A172 (cell line): ENCODE results near the gene ARL4A. TPM values are rescaled to one million over a fixed set of nuclear protein-coding genes. Genes with fewer than 3 reads are reported as not detected.
"Not testable (repeated sequence)": the region's sequence is repeated elsewhere in the genome, so short reads cannot be mapped to it uniquely, and the experiment has no call there.

ENCODE experiments used
- DNase-seq: peaks from one replicate; pipeline ENCODE4 v3.0.0-alpha.2; 2015; ENCODE audit warnings: low spot score
- total RNA-seq: library from RNA; depleted of rRNA; stranded (reverse); fragments of >200 nt; shearing (Covaris generic); gene quantifications from 2 replicates; pipeline ENCODE4 v1.2.3, GENCODE V29; 2014

Gene ARL4A
- total RNA-seq, 1 experiment from 2014 or later: 62.1 TPM

- no peak for DNase-seq
Observed at GRCh38 chr7:12670000-12670729, 17.3 kb upstream of the ARL4A start.

- DNase-seq: no peak
Observed at GRCh38 chr7:12670743-12671520, 16.5 kb upstream of the ARL4A start.

DNA sequence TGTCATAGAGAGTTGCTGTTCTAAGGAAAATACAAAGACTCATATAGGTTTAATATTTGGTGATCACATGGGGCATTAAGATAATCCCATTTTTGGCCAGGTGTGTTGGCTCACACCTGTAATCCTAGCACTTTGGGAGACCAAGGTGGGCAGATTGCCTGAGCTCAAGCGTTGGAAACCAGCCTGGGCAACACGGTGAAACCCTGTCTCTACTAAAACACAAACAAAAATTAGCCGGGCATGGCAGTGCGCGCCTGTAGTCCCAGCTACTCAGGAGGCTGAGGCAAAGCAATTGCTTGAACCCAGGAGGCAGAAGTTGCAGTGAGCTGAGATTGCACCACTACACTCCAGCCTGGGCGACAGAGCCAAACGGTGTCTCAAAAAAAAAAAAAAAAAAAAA is 14.0 kb upstream of the ARL4A start:
- DNase-seq: not testable (repeated sequence)

DNA sequence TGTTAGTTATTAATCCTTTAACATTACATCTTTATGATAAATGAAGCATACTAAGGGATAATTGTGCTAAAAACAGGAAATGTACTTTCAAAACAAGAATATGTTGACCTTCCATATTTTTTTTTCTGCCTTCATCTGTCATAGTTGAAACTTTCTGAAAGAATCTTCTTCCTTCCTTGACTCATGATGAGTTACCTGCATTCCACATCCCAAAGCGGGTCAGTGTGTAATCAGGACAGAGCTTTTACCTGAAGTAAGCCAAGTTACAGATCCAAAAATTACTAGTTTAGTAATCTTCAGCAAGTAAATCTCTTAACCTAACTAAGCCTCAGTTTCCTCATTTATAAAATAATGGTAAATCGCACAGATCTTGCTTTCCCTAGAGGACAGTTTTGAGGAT is 13.4 kb upstream of the ARL4A start:
- no peak for DNase-seq

GRCh38 chr7:12674861-12675260 is 12.6 kb upstream of the ARL4A start:
- DNase-seq: peak; percentile 49

- no peak for DNase-seq
Observed at GRCh38 chr7:12683678-12684585, 3.5 kb upstream of the ARL4A start.

DNA sequence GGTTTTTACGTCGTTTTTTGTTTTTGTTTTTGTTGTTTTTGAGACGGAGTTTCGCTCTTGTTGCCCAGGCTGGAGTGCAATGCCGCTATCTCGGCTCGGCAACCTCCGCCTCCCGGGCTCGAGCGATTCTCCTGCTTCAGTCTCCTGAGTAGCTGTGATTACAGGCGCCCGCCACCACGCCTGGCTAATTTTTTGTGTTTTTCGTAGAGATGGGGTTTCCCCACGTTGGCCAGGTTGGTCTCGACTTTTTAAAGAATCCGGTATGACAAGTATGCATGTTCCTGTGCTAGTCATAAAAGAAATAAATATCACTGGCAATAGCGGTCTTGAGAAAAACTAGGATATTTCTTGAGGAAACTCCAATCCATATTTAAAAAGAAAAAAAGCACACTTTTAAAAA is 2.7 kb upstream of the ARL4A start:
- no peak for DNase-seq

GRCh38 chr7:12685550-12685949 is 1.9 kb upstream of the ARL4A start:
- peak; percentile 70 for DNase-seq

GRCh38 chr7:12686234-12686890 is 1.1 kb upstream of the ARL4A start:
- peak; percentile 95 for DNase-seq

GRCh38 chr7:12687718-12688171 is 312 bp downstream of the ARL4A start:
- no peak for DNase-seq

DNA sequence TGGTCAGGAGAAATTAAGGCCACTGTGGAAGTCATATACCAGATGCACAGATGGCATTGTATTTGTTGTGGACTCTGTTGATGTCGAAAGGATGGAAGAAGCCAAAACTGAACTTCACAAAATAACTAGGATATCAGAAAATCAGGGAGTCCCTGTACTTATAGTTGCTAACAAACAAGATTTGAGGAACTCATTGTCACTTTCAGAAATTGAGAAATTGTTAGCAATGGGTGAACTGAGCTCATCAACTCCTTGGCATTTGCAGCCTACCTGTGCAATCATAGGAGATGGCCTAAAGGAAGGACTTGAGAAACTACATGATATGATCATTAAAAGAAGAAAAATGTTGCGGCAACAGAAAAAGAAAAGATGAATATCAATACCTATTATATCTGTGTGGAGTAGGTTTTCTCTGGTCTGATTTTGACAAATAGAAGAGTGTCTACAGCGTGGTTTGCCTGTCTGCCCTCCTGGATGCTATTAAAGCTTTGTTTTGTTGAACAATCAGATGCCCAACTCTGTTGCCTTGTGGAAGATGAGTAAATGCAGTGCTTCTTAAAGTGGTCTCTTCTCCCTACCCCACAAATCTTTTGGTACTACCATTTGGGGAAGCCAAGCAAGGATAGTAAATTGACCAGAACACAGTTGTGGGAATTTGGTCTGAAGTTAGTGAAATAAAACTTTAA is 1.2 kb downstream of the ARL4A start:
- not testable (repeated sequence) for DNase-seq

DNA sequence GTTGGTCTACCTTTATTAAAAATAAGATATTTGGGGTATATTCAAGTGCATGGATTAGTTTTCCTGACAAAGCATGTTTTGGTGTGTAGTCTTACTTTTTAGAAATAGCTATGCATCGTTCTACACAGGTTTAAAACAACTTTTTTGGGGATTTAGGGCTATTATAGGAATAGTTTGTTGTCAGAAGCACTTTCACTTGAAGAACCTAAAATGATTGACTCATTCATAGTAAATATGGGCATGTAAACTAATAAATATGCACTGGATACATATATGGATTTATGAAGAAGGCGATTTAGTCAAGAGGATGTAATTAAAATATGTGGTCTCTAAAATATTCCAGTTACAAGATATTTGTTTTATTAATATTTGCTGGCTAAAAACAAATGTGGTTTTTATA is 2.0 kb downstream of the ARL4A start:
- DNase-seq: no peak

DNA sequence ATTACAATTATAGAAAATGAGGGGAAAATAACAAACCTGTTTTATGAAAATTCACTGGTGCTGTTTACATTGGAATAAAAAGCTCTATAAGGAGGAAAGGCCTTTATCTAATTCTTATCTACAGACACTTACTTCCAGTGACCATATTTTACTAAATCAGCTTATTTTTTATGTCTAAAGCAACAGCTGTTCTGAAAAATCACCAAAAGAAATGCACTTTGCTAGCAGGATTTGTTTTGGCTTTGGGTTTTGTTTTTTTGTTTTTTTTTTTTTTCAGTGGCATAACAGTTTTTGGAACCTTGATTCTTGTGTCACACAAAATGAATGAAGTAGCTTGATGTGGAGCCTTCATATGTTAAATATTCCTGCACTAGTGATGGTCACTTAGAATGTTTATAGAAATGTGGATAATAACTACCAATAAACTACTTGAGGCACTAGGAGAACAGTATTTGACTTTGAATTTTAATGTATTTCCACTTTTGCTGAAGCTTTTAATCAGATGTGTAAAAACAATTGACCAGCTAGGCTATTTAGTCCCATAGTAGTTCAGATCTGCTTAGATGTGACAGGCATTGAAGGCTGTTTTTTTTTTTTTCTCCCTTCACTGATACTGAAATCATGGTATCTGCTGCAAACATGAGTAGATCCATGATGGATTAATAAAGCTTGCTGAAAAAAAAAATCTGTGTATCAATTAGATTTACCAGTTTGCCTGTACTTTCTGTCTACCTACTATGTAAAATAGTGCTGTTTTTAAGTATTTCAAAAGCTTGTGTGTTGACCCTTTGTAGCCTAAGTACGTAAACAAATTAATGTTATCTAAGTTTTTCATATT is 2.8 kb downstream of the ARL4A start:
- DNase-seq: no peak

DNA sequence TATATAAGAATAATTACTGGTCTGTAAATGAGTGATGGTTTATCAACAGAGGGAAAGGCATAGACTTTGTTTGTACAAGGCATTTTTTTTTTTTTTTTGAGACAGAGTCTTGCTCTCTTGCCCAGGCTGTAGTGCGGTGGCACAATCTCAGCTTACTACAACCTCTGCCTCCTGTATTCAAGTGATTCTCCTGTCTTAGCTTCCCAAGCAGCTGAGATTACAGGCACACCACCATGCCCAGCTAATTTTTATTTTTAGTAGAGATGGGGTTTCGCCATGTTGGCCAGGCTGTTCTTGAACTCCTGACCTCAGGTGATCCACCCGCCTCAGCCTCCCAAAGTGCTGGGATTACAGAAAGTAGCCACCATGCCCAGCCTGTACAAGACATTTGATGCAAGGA is 4.0 kb downstream of the ARL4A start:
- not testable (repeated sequence) for DNase-seq

DNA sequence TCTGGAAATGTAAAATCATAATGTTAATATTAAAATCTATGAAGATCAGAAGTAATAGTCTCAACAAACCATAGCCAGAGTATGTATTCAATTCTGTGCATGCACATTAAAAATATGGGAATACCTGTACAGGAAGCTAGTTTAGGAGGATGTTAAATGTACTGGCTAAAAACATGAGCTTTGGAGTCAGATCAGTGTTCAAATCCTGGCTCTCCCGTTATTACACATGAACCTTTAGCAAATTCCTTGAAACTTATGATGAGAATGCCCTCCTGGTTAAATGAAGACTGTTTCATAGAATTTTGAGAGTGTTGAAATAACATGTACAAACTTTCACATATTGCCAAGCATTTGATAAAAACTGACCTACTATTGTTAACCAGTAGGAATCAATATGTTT is 4.6 kb downstream of the ARL4A start:
- no peak for DNase-seq

GRCh38 chr7:12692479-12693259 is 5.2 kb downstream of the ARL4A start:
- DNase-seq: no peak

- DNase-seq: no peak
Observed at GRCh38 chr7:12694817-12695216, 7.4 kb downstream of the ARL4A start.

GRCh38 chr7:12695965-12696364 is 8.5 kb downstream of the ARL4A start:
- peak; percentile 19 for DNase-seq

DNA sequence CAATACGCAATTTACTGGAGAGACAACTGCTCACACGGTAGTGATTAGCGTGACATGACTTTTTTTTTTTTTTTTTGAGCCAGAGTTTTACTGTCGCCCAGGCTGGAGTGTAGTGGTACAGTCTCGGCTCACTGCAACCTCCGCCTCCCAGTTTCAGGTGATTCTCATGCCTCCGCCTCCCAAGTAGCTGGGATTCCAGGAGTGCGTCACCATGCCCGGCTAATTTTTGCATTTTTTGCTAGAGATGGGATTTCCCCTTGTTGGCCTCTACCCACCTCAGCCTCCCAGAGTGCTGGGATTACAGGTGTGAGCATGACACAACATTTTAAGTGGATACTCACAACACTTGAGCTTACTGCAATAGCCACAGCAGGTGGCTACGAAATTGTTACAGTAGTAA is 11.9 kb downstream of the ARL4A start:
- no peak for DNase-seq
